Measurements from ENCODE around the gene GABRG3. TPM values are rescaled to one million over a fixed set of nuclear protein-coding genes. Genes with fewer than 3 reads are reported as not detected.

Gene GABRG3
- total and polyA plus RNA-seq, 2 donors (not counting 3 experiments of a cell fraction or from before 2014, with no cell fraction given), result not detected

DNA sequence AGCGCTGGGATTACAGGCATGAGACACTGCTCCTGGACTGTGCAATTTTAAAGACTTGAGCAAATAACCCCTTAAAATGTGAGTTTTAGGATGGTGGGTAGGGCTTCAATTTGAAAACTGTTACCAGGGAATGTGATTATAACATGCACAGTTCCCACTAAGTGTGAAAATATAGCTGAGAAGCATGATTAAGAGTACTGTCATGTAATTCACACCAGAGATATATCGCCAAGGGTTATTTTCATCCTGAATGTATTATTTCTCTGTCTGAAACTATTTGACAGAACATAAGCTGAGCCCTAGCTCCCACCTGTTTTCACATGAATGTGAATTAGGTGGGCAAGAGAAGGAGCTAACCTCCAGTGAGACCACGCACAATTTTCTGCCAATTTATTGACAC is 457.2 kb downstream of the GABRG3 start:
- Histone ChIP-seq H2AFZ (ENCODE audit: low read depth, low read length) (no peak overlapping the region), H3K9ac (replicated peaks; ENCODE audit: extremely low read depth, insufficient read depth, low read length) (no peak overlapping the region), H3K4me1 (ENCODE audit: control insufficient read depth, extremely low read depth, insufficient read depth, low read length) (no peaks in the 10 kb centered on the region), H3K4me3 (replicated peaks in 1 of 3; ENCODE audit: insufficient read depth in 1 of 3, low read depth in 1 of 3, low read length in 3 of 3) (no peak overlapping the region), H3K9me3 (replicated peaks; ENCODE audit: control insufficient read depth, insufficient read depth, low read length) (peaks cover 9% of the 10 kb centered on the region), H3K9me1 (replicated peaks; ENCODE audit: control insufficient read depth, extremely low read depth, insufficient read depth, low read length) (no peaks in the 10 kb centered on the region), H4K20me1 (replicated peaks; ENCODE audit: control insufficient read depth, extremely low read depth, insufficient read depth, low read length) (no peaks in the 10 kb centered on the region), H3K27me3 (ENCODE audit: control insufficient read depth in 2 of 2, insufficient read depth in 2 of 2, low read length in 2 of 2) (no peaks in the 10 kb centered on the region), H3K27ac (ENCODE audit: insufficient read depth, low read depth, low read length) (no peak overlapping the region), H3K79me2 (ENCODE audit: control insufficient read depth, insufficient read depth, low read length) (no peaks in the 10 kb centered on the region), H3K4me2 (ENCODE audit: insufficient read depth, low read length) (no peak overlapping the region), H3K36me3 (ENCODE audit: control insufficient read depth in 2 of 2, extremely low read depth in 1 of 2, insufficient read depth in 2 of 2, low read length in 2 of 2) (no peaks in the 10 kb centered on the region)
- dilution Hi-C loops (cut with MboI; ENCODE audit: extremely low pct_ligation_motif_present, low sequenced_read_pairs) (no loop called here), intact Hi-C loops (cut with micrococcal nuclease) (no loop called here)
- FAIRE-seq, result no peak
- TF ChIP-seq POLR2AphosphoS5 (IDR thresholded peaks at IDR 0.05; ENCODE audit: insufficient read depth, low read depth, low read length) (no peak), GATA2 (IDR thresholded peaks at IDR 0.05; ENCODE audit: insufficient read depth, insufficient read length, low read depth, low read length) (no peak), EZH2 (IDR thresholded peaks at IDR 0.05; ENCODE audit: borderline replicate concordance, low read depth, low read length, severe bottlenecking) (no peak), POLR2A (IDR thresholded peaks at IDR 0.05; ENCODE audit: low read depth, low read length) (no peak), JUN (IDR thresholded peaks at IDR 0.05; ENCODE audit: borderline replicate concordance, insufficient read depth, insufficient read length, low read depth) (no peak), FOS (IDR thresholded peaks at IDR 0.05; ENCODE audit: borderline replicate concordance, insufficient read depth, low read length) (no peak), MYC (IDR thresholded peaks at IDR 0.05; ENCODE audit: low read depth, low read length) (no peak)
- TF ChIP-seq, protein P1, sequence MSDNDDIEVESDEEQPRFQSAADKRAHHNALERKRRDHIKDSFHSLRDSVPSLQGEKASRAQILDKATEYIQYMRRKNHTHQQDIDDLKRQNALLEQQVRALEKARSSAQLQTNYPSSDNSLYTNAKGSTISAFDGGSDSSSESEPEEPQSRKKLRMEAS (IDR thresholded peaks at IDR 0.05; ENCODE audit: insufficient read depth, insufficient read length), result no peak
- TF ChIP-seq, protein P2, sequence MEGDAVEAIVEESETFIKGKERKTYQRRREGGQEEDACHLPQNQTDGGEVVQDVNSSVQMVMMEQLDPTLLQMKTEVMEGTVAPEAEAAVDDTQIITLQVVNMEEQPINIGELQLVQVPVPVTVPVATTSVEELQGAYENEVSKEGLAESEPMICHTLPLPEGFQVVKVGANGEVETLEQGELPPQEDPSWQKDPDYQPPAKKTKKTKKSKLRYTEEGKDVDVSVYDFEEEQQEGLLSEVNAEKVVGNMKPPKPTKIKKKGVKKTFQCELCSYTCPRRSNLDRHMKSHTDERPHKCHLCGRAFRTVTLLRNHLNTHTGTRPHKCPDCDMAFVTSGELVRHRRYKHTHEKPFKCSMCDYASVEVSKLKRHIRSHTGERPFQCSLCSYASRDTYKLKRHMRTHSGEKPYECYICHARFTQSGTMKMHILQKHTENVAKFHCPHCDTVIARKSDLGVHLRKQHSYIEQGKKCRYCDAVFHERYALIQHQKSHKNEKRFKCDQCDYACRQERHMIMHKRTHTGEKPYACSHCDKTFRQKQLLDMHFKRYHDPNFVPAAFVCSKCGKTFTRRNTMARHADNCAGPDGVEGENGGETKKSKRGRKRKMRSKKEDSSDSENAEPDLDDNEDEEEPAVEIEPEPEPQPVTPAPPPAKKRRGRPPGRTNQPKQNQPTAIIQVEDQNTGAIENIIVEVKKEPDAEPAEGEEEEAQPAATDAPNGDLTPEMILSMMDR (IDR thresholded peaks at IDR 0.05; ENCODE audit: extremely low read depth in 1 of 2, insufficient read depth in 1 of 2, low read depth in 1 of 2, low read length in 2 of 2), result no peak
- BruUV-seq (replicated peaks), result no TSS peak
- CTCF ChIA-PET, result no interaction called here
- DNase-seq (ENCODE audit: low read depth, low spot score), result no peak
- POLR2A ChIA-PET, result no interaction called here

Data from endothelial cell of umbilical vein (primary cell).